CD14-positive monocyte (primary cell): ENCODE measurements around the gene DGCR8. TPM values are rescaled to one million over a fixed set of nuclear protein-coding genes. Genes with fewer than 3 reads are reported as not detected.

Experiments
- DNase-seq, 3 donors: peaks; one replicate each; pipeline ENCODE4 v3.0.0-alpha.2; 2011 to 2022
- H2AFZ ChIP-seq: 2 replicates; pipeline ENCODE4 v1.6.0; 2012; ENCODE audit warnings: mild to moderate bottlenecking, low read depth, low read length, inconsistent platforms; ENCODE audit not compliant: insufficient read depth, poor library complexity, severe bottlenecking
- H3K27ac ChIP-seq, 2 donors: 1 replicate in 1 of 2; 2 replicates in 1 of 2; pipeline ENCODE4 v1.5.1; 2012 to 2013; ENCODE audit warnings: low read length in 2 of 2, control low read depth in 1 of 2, inconsistent platforms in 1 of 2, low read depth in 1 of 2, mild to moderate bottlenecking in 1 of 2
- H3K27me3 ChIP-seq, 2 donors: one replicate each; pipeline versions ENCODE4 v1.6.0 to v1.6.1; 2011 to 2013; ENCODE audit warnings: low read length in 2 of 2; ENCODE audit not compliant: control insufficient read depth in 2 of 2, insufficient read depth in 2 of 2
- H3K36me3 ChIP-seq, 2 donors: replicated peaks in 1 of 2; 1 replicate in 1 of 2; 2 replicates in 1 of 2; pipeline versions ENCODE4 v1.5.1 to v1.6.1; 2012 to 2013; ENCODE audit warnings: low read length in 2 of 2, control low read depth in 1 of 2, inconsistent platforms in 1 of 2, mild to moderate bottlenecking in 1 of 2; ENCODE audit not compliant: insufficient read depth in 2 of 2, control insufficient read depth in 1 of 2
- H3K4me1 ChIP-seq, 2 donors: 1 replicate in 1 of 2; 2 replicates in 1 of 2; pipeline versions ENCODE4 v1.5.1 to v1.6.1; 2012 to 2013; ENCODE audit warnings: low read length in 2 of 2, control low read depth in 1 of 2, inconsistent platforms in 1 of 2, mild to moderate bottlenecking in 1 of 2, moderate library complexity in 1 of 2; ENCODE audit not compliant: insufficient read depth in 2 of 2, control insufficient read depth in 1 of 2
- H3K4me2 ChIP-seq: replicated peaks from 2 replicates; pipeline ENCODE3; 2012; ENCODE audit warnings: low read length, moderate library complexity, mild to moderate bottlenecking; ENCODE audit not compliant: poor library complexity, severe bottlenecking; ENCODE audit errors: extremely low read depth
- H3K4me3 ChIP-seq, 3 experiments: fragments of 200-600 bp in 1 of 3; sonication (generic) in 1 of 3; replicated peaks in 1 of 3; 1 replicate in 2 of 3; 2 replicates in 1 of 3; pipeline ENCODE4 v1.5.1; 2011 to 2013; ENCODE audit warnings: low read length in 3 of 3, mild to moderate bottlenecking in 3 of 3, control low read depth in 2 of 3, low read depth in 2 of 3, inconsistent platforms in 1 of 3, moderate library complexity in 1 of 3
- H3K79me2 ChIP-seq: 2 replicates; pipeline ENCODE4 v1.6.0; 2012; ENCODE audit warnings: mild to moderate bottlenecking, control low read depth, inconsistent platforms, low read length, moderate library complexity; ENCODE audit not compliant: insufficient read depth
- H3K9ac ChIP-seq: 2 replicates; pipeline ENCODE4 v1.6.0; 2017; ENCODE audit warnings: low read length, mild to moderate bottlenecking; ENCODE audit not compliant: insufficient read depth, poor library complexity, severe bottlenecking
- H3K9me3 ChIP-seq, 2 donors: replicated peaks in 1 of 2; 1 replicate in 1 of 2; 2 replicates in 1 of 2; pipeline versions ENCODE4 v1.5.1 to v1.6.1; 2012 to 2013; ENCODE audit warnings: low read length in 2 of 2, control low read depth in 1 of 2; ENCODE audit not compliant: control insufficient read depth in 1 of 2, insufficient read depth in 1 of 2
- H4K20me1 ChIP-seq: 2 replicates; pipeline ENCODE4 v1.6.0; 2012; ENCODE audit warnings: mild to moderate bottlenecking, low read length, control low read depth, moderate library complexity; ENCODE audit not compliant: insufficient read depth
- H3K27ac Mint-ChIP-seq, 7 donors: one replicate each; pipeline ENCODE4 v1.8.0; 2020; ENCODE audit warnings: mild to moderate bottlenecking in 7 of 7, mixed read lengths in 7 of 7, moderate library complexity in 6 of 7, inconsistent platforms in 2 of 7
- H3K27me3 Mint-ChIP-seq, 3 donors: one replicate each; pipeline ENCODE4 v1.8.0; 2021 to 2022; ENCODE audit warnings: low read depth in 3 of 3, mild to moderate bottlenecking in 3 of 3, mixed read lengths in 3 of 3, moderate library complexity in 3 of 3, inconsistent platforms in 1 of 3
- H3K36me3 Mint-ChIP-seq, 2 donors: one replicate each; pipeline ENCODE4 v1.8.0; 2020; ENCODE audit warnings: mixed read lengths in 2 of 2, inconsistent platforms in 1 of 2, mild to moderate bottlenecking in 1 of 2
- H3K4me1 Mint-ChIP-seq: one replicate; pipeline ENCODE4 v1.8.0; 2020; ENCODE audit warnings: mild to moderate bottlenecking, mixed read lengths
- H3K4me3 Mint-ChIP-seq, 2 donors: one replicate each; pipeline ENCODE4 v1.8.0; 2020; ENCODE audit warnings: mild to moderate bottlenecking in 2 of 2, mixed read lengths in 2 of 2, moderate library complexity in 1 of 2
- H3K9me3 Mint-ChIP-seq, 7 donors: one replicate each; pipeline ENCODE4 v1.8.0; 2020 to 2022; ENCODE audit warnings: mixed read lengths in 7 of 7, mild to moderate bottlenecking in 6 of 7, moderate library complexity in 6 of 7, inconsistent platforms in 2 of 7
- WGBS: methylation state at CpG from one replicate; pipeline ENCODE4 v1.1.5; 2013; ENCODE audit warnings: missing lambda C conversion rate; ENCODE audit not compliant: insufficient coverage; 5-methylcytosine and 5-hydroxymethylcytosine counted together
- intact Hi-C, 2 donors: fragments of 100-400 bp; cut with micrococcal nuclease; formaldehyde crosslinking; loops; one replicate each; pipeline versions ENCODE4 v1.15.0 to v1.15.1; 2023
- polyA plus RNA-seq, 3 donors: library from polyadenylated mRNA; depleted of rRNA in 1 of 3; unstranded in 2 of 3; stranded (reverse) in 1 of 3; fragments of 300-500 nt in 2 of 3; fragments of >200 nt in 1 of 3; fragmentation: Illumina TruSeq in 2 of 3; gene quantifications; 1 replicate in 2 of 3; 2 replicates in 1 of 3; pipeline ENCODE4 v1.2.3, GENCODE V29; 2012 to 2021
- TF ChIP-seq, protein P1 (sequence below): fragments of 200-600 bp; IDR thresholded peaks from one replicate; pipeline ENCODE4 v1.8.0; 2022; ENCODE audit warnings: antibody characterized with exemption, mild to moderate bottlenecking

The DGCR8 gene
- polyA plus RNA-seq, 3 donors, result 1.2 to 18.7 (median 1.4) TPM

DNA sequence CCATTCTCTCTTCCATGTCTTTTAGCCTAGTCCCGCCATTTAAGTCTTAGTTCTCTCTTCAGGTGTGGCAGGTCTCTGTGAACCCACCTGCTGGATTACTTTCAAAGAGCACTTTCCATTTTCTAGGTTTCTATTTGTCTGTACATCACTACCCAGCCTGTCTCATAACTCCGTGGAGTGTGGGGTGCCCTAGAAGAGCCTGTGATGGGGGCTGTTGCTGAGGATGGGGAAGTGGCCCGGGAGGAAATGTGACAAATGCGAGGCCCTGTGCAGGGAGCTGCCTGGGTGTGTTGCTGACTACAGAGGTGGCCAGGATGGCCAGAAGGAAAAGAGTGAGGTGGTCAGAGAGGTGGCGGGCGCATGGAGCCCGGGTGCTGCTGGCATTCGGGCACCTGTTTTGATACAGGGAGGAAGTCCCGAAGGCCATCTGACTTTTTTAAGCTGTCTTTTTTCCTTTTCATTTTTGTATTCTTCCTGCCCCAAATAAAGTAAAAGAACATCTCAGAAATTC, 10.7 kb downstream of the DGCR8 start:
- H3K36me3 ChIP-seq, result peaks cover 98 to 100% of the 10 kb centered on the region in 2 donors
- peaks cover 5% of the 10 kb centered on the region for H4K20me1 ChIP-seq
- H3K27ac ChIP-seq, result peak overlapping the region in 1 of 2 donors; percentile 7
- no peak overlapping the region for H3K4me2 ChIP-seq
- no peak overlapping the region for H2AFZ ChIP-seq
- no peak overlapping the region for H3K4me3 ChIP-seq
- Mint-ChIP-seq H3K4me3 (peak overlapping the region in 1 of 2 donors; percentile 10), H3K4me1 (no peaks in the 10 kb centered on the region), H3K36me3 (peaks cover 97 to 100% of the 10 kb centered on the region in 2 donors), H3K27ac (peak overlapping the region in 5 of 7 donors; percentile 4 to 41 (median 34)), H3K27me3 (peaks cover 0 to 4% (median 0%) of the 10 kb centered on the region in 3 donors), H3K9me3 (peaks cover 0 to 4% (median 0%) of the 10 kb centered on the region in 7 donors)
- 0% methylated on average over 2 of the region's 9 CpGs for WGBS
- TF ChIP-seq, protein P1, sequence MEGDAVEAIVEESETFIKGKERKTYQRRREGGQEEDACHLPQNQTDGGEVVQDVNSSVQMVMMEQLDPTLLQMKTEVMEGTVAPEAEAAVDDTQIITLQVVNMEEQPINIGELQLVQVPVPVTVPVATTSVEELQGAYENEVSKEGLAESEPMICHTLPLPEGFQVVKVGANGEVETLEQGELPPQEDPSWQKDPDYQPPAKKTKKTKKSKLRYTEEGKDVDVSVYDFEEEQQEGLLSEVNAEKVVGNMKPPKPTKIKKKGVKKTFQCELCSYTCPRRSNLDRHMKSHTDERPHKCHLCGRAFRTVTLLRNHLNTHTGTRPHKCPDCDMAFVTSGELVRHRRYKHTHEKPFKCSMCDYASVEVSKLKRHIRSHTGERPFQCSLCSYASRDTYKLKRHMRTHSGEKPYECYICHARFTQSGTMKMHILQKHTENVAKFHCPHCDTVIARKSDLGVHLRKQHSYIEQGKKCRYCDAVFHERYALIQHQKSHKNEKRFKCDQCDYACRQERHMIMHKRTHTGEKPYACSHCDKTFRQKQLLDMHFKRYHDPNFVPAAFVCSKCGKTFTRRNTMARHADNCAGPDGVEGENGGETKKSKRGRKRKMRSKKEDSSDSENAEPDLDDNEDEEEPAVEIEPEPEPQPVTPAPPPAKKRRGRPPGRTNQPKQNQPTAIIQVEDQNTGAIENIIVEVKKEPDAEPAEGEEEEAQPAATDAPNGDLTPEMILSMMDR, result no peak
- intact Hi-C loops, result no loop called here
- no peaks in the 10 kb centered on the region for H3K9me3 ChIP-seq
- H3K79me2 ChIP-seq, result peaks cover 13% of the 10 kb centered on the region
- H3K27me3 ChIP-seq, result no peaks in the 10 kb centered on the region
- no peaks in the 10 kb centered on the region for H3K4me1 ChIP-seq
- DNase-seq, result no peak
- no peak overlapping the region for H3K9ac ChIP-seq

DNA sequence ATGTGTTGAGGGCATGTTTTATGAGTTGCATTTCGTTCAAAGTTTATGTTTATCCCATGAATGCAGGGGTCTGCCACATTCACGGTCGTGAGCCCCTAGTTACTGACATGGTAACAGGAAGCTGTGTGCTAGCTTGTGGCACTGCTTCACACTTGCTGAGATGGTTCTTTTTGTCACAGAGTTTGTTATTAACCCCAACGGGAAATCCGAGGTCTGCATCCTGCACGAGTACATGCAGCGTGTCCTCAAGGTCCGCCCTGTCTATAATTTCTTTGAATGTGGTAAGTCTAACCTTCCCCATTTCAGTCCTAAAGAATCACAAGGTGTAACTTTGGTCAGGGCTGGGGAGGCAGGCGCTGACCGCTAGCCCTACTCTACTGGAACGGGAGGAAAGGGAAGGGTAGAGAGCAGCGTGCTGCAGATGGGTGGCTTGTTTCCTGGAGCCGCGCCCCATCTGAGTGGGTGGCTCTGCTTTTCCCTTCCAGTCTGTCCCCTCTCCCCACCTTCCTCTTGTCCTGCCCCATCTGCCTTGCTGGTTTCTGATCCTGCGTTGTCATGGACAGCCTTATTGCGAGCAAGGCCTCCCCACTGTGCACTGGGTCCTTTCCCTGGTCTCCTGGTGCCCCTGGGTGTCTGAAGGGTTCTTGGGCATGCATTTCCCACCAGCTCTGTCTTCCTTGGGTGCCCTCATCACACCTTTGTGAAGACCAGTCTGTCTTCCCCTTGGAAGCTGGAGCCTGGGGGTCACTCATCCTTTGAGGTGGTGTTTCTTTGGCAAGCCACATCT, 11.8 kb downstream of the DGCR8 start:
- Histone ChIP-seq H4K20me1 (no peaks in the 10 kb centered on the region), H2AFZ (no peak overlapping the region), H3K4me2 (no peak overlapping the region), H3K79me2 (peaks cover 10% of the 10 kb centered on the region), H3K9ac (no peak overlapping the region), H3K4me3 (no peak overlapping the region), H3K27ac (no peak overlapping the region), H3K4me1 (no peaks in the 10 kb centered on the region), H3K36me3 (peaks cover 95 to 100% of the 10 kb centered on the region in 2 donors), H3K9me3 (no peaks in the 10 kb centered on the region), H3K27me3 (no peaks in the 10 kb centered on the region)
- peaks cover 96 to 99% of the 10 kb centered on the region in 2 donors for H3K36me3 Mint-ChIP-seq
- no peaks in the 10 kb centered on the region for H3K4me1 Mint-ChIP-seq
- H3K4me3 Mint-ChIP-seq, result no peak overlapping the region
- H3K27me3 Mint-ChIP-seq, result peaks cover 0 to 4% (median 0%) of the 10 kb centered on the region in 3 donors
- no peak for DNase-seq
- H3K9me3 Mint-ChIP-seq, result peaks cover 0 to 4% (median 2%) of the 10 kb centered on the region in 7 donors
- intact Hi-C loops, result no loop called here
- H3K27ac Mint-ChIP-seq, result peak overlapping the region in 2 of 7 donors; percentile 13 to 21
- 93% methylated on average over 6 of the region's 16 CpGs for WGBS
- TF ChIP-seq, protein P1, result no peak
